ENCODE data around the gene RNF138. TPM values are rescaled to one million over a fixed set of nuclear protein-coding genes. Genes with fewer than 3 reads are reported as not detected.

The RNF138 gene
- total RNA-seq, 1 experiment from 2014 or later = 73.5 TPM

DNA sequence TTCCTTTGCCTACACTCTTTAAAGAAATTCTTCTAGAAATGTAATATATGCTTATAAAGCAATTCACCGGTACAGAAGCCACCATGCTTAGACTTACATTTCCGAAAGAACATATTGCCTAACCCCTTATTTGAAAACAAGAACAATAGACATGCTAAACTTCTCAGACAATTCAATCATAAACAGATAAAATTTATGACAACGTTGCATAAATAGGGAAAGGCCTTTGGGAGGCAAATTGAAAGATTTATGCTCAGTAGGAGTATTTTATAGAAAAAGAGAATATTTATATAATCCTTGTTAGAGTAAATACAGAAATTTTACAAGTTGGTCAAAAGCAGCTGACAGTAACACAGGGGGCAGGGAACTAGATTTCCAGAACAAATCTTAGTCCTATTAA, 82.0 kb downstream of the RNF138 start:
- Mint-ChIP-seq H3K27me3 (ENCODE audit: low read depth) (no peaks in the 10 kb centered on the region; the same call in 1 of the 2 replicates), H3K27ac (no peak overlapping the region), H3K36me3 (ENCODE audit: insufficient read depth in 1 of 3, low read depth in 3 of 3) (peaks cover 0 to 2% (median 0%) of the 10 kb centered on the region in 3 experiments; a peak in 2 of 7 replicates), H3K4me3 (no peak overlapping the region), H3K9me3 (no peaks in the 10 kb centered on the region; a peak in 1 of 5 replicates), H3K4me1 (peaks cover 3% of the 10 kb centered on the region in 2 experiments; a peak in 3 of 4 replicates)
- no peak overlapping the region for H2BK15ac ChIP-seq (ENCODE audit: low read depth, low read length)
- no peak overlapping the region for H2AFZ ChIP-seq (ENCODE audit: low read length)
- no peak overlapping the region for H3K18ac ChIP-seq (ENCODE audit: insufficient read length, low read depth, low read length)
- H3K9ac ChIP-seq (ENCODE audit: extremely low read depth, insufficient read length, low read length) = no peak overlapping the region
- H3K56ac ChIP-seq (ENCODE audit: insufficient read length, low read depth, low read length) = no peak overlapping the region
- no peak overlapping the region for H3T11ph ChIP-seq (ENCODE audit: low read length)
- H4K91ac ChIP-seq (ENCODE audit: insufficient read length, low read depth, low read length) = no peak overlapping the region
- no peak overlapping the region for H3K27ac ChIP-seq (ENCODE audit: insufficient read length, low read depth, low read length)
- no peaks in the 10 kb centered on the region for H3K4me1 ChIP-seq (ENCODE audit: insufficient read depth, low read length)
- no peak overlapping the region for H2BK120ac ChIP-seq (ENCODE audit: low read depth, low read length, poor library complexity, severe bottlenecking)
- H2AK5ac ChIP-seq (ENCODE audit: insufficient read length, low read length) = no peak overlapping the region
- no peaks in the 10 kb centered on the region for H3K23me2 ChIP-seq (ENCODE audit: insufficient read length, low read depth, low read length, poor library complexity, severe bottlenecking)
- H3K4me2 ChIP-seq (ENCODE audit: insufficient read depth, insufficient read length, low read length) = no peak overlapping the region
- H2BK20ac ChIP-seq (ENCODE audit: low read depth, low read length, poor library complexity, severe bottlenecking) = no peak overlapping the region
- H2BK12ac ChIP-seq (ENCODE audit: insufficient read length, low read depth, low read length) = no peak overlapping the region
- TF ChIP-seq CTCF (conservative IDR thresholded peaks at IDR 0.05) = no peak
- H3K14ac ChIP-seq (ENCODE audit: insufficient read depth, low read length) = no peak overlapping the region
- H3K9me3 ChIP-seq (ENCODE audit: control insufficient read depth, low read depth, low read length) = no peaks in the 10 kb centered on the region
- H3K23ac ChIP-seq (ENCODE audit: insufficient read length, low read depth, low read length) = no peak overlapping the region
- no peaks in the 10 kb centered on the region for H3K79me1 ChIP-seq (ENCODE audit: insufficient read depth, low read depth, low read length, poor library complexity, severe bottlenecking)
- no peaks in the 10 kb centered on the region for H3K79me2 ChIP-seq (ENCODE audit: insufficient read depth, low read length)
- H4K20me1 ChIP-seq (ENCODE audit: control insufficient read depth, insufficient read depth, insufficient read length) = no peaks in the 10 kb centered on the region
- DNase-seq = no peak
- no peak overlapping the region for H4K5ac ChIP-seq (ENCODE audit: insufficient read length, low read depth, low read length)
- no peak overlapping the region for H3K4ac ChIP-seq (ENCODE audit: low read depth, low read length)
- H3K27me3 ChIP-seq (ENCODE audit: insufficient read depth, low read length) = no peaks in the 10 kb centered on the region
- no peak overlapping the region for H4K8ac ChIP-seq (replicated peaks; ENCODE audit: insufficient read length, low read depth, low read length)
- WGBS (ENCODE audit: extremely low coverage, insufficient read length, low lambda C conversion rate) = no CpG with 5 or more reads among the region's 3 CpGs
- H2BK5ac ChIP-seq (ENCODE audit: insufficient read length, low read length) = no peak overlapping the region
